HEK293T (cell line): ENCODE data around the gene PAPLN.

Experiments
- CTCF ChIA-PET: fragments of 350-600 bp; formaldehyde crosslinking; extraction: SDS; loops from one replicate; lab custom pipeline; 2021; ENCODE audit warnings: antibody characterized with exemption, inconsistent platforms; lab: Yijun Ruan, JAX
- POLR2A ChIA-PET: fragments of 350-600 bp; formaldehyde crosslinking; extraction: SDS; loops from one replicate; lab custom pipeline; 2020; ENCODE audit warnings: antibody characterized with exemption, inconsistent platforms; lab: Yijun Ruan, JAX
- DNase-seq: peaks from one replicate; pipeline ENCODE4 v3.0.0; 2012; ENCODE audit warnings: mixed read lengths; ENCODE audit errors: extremely low spot score
- ARNT ChIP-seq: fragments of 450-650 bp; IDR thresholded peaks from 2 replicates; pipeline ENCODE4 v1.6.1; 2017; ENCODE audit warnings: mild to moderate bottlenecking
- BHLHE40 ChIP-seq: fragments of 450-650 bp; IDR thresholded peaks from 2 replicates; pipeline ENCODE4 v1.6.1; 2016; ENCODE audit warnings: mild to moderate bottlenecking, moderate library complexity, borderline replicate concordance
- CTBP1 ChIP-seq: fragments of 450-650 bp; IDR thresholded peaks from 2 replicates; pipeline ENCODE4 v1.6.1; 2016; ENCODE audit warnings: borderline replicate concordance
- ELF4 ChIP-seq: fragments of 450-650 bp; IDR thresholded peaks from 2 replicates; pipeline ENCODE4 v1.6.1; 2017; ENCODE audit warnings: antibody characterized with exemption
- FOXA1 ChIP-seq: fragments of 450-650 bp; IDR thresholded peaks from 2 replicates; pipeline ENCODE4 v1.6.1; 2016; ENCODE audit warnings: mild to moderate bottlenecking
- FOXK2 ChIP-seq: fragments of 450-650 bp; IDR thresholded peaks from 2 replicates; pipeline ENCODE4 v1.6.1; 2016; ENCODE audit warnings: mild to moderate bottlenecking
- FOXM1 ChIP-seq: fragments of 450-650 bp; IDR thresholded peaks from 2 replicates; pipeline ENCODE4 v1.6.1; 2017; ENCODE audit warnings: mild to moderate bottlenecking, borderline replicate concordance
- HDGF ChIP-seq: fragments of 450-650 bp; IDR thresholded peaks from 2 replicates; pipeline ENCODE4 v1.6.1; 2017; ENCODE audit warnings: antibody characterized with exemption, borderline replicate concordance
- L3MBTL2 ChIP-seq: fragments of 450-650 bp; conservative IDR thresholded peaks from 2 replicates; pipeline ENCODE4 v1.6.1; 2016; ENCODE audit warnings: mild to moderate bottlenecking
- LEF1 ChIP-seq: fragments of 450-650 bp; IDR thresholded peaks from 2 replicates; pipeline ENCODE4 v1.6.1; 2017; ENCODE audit warnings: mild to moderate bottlenecking, borderline replicate concordance
- NFRKB ChIP-seq: fragments of 450-650 bp; IDR thresholded peaks from 2 replicates; pipeline ENCODE4 v1.6.1; 2016; ENCODE audit warnings: mild to moderate bottlenecking, moderate library complexity
- PKNOX1 ChIP-seq: fragments of 450-650 bp; IDR thresholded peaks from 2 replicates; pipeline ENCODE4 v1.6.1; 2016
- SP1 ChIP-seq: fragments of 450-650 bp; IDR thresholded peaks from 2 replicates; pipeline ENCODE4 v1.6.1; 2017
- SUZ12 ChIP-seq: fragments of 450-650 bp; IDR thresholded peaks from 2 replicates; pipeline ENCODE4 v1.6.1; 2016; ENCODE audit warnings: mild to moderate bottlenecking
- TARDBP ChIP-seq: fragments of 450-650 bp; IDR thresholded peaks from 2 replicates; pipeline ENCODE4 v1.6.1; 2016
- ZNF384 ChIP-seq: fragments of 450-650 bp; IDR thresholded peaks from 2 replicates; pipeline ENCODE4 v1.6.1; 2016

The PAPLN gene

GRCh38 chr14:73238424-73238852, 1.1 kb downstream of the PAPLN start:
- ChIA-PET POLR2A (interaction anchor here (1.9 kb wide), 1 partner anchor 10 kb away, joined by 4 read pairs; no protein-coding TSS in a partner anchor), CTCF (interaction anchor here (0.6 kb wide), 1 partner anchor 350 kb away, joined by 5 read pairs; no protein-coding TSS in a partner anchor)
- DNase-seq: no peak

GRCh38 chr14:73238941-73239340, 1.6 kb downstream of the PAPLN start:
- ChIA-PET CTCF (interaction anchor here (0.6 kb wide), 1 partner anchor 350 kb away, joined by 5 read pairs; no protein-coding TSS in a partner anchor), POLR2A (interaction anchor here (1.9 kb wide), 1 partner anchor 10 kb away, joined by 4 read pairs; no protein-coding TSS in a partner anchor)
- no peak for DNase-seq
- TF ChIP-seq FOXK2 (no peak), ZNF384 (no peak), PKNOX1 (no peak), FOXM1 (no peak), SP1 (no peak), BHLHE40 (no peak)

More at GRCh38 chr14:73238424-73238852, 1.1 kb downstream of the PAPLN start:
- TF ChIP-seq LEF1 (no peak), BHLHE40 (no peak), FOXM1 (no peak), FOXA1 (no peak), SUZ12 (no peak), ZNF384 (no peak), ARNT (no peak), SP1 (no peak), FOXK2 (no peak), ELF4 (no peak), PKNOX1 (no peak), NFRKB (no peak)

GRCh38 chr14:73239393-73240241, 2.3 kb downstream of the PAPLN start:
- CTCF ChIA-PET: no interaction called here
- DNase-seq: no peak
- TF ChIP-seq ELF4: no peak
- POLR2A ChIA-PET: interaction anchor here (1.2 to 1.9 kb wide), 2 partner anchors 9 to 181 kb away, joined by 4 read pairs; partner anchors contain the start of gene RBM25

GRCh38 chr14:73240816-73241480, 3.6 kb downstream of the PAPLN start:
- ChIA-PET POLR2A (interaction anchor here (1.2 kb wide), 1 partner anchor 183 kb away, joined by 4 read pairs; the partner anchor contains the start of gene RBM25), CTCF (interaction anchor here (0.6 to 0.9 kb wide), 2 partner anchors 18 to 159 kb away, joined by 3 read pairs; no protein-coding TSS in a partner anchor)
- TF ChIP-seq TARDBP: no peak
- no peak for TF ChIP-seq PKNOX1
- TF ChIP-seq ARNT: no peak
- no peak for TF ChIP-seq ZNF384
- TF ChIP-seq CTBP1: no peak
- TF ChIP-seq SUZ12: no peak
- no peak for TF ChIP-seq HDGF
- TF ChIP-seq LEF1: no peak
- TF ChIP-seq BHLHE40: no peak
- TF ChIP-seq FOXM1: no peak
- TF ChIP-seq SP1: no peak
- TF ChIP-seq ELF4: no peak
- TF ChIP-seq NFRKB: no peak
- TF ChIP-seq L3MBTL2: no peak
- TF ChIP-seq FOXK2: no peak
- no peak for TF ChIP-seq FOXA1
- DNase-seq: no peak

- TF ChIP-seq CTBP1 (no peak), NFRKB (no peak), ARNT (no peak), PKNOX1 (no peak), ZNF384 (no peak), FOXK2 (no peak), HDGF (no peak), LEF1 (no peak), SUZ12 (no peak), FOXA1 (no peak), TARDBP (no peak), L3MBTL2 (no peak), ELF4 (no peak)
- ChIA-PET POLR2A (no interaction called here), CTCF (no interaction called here)
- no peak for DNase-seq
These were observed 4.3 kb downstream of the PAPLN start for GRCh38 chr14:73241481-73242165.
